ENCODE measurements around the gene DLGAP1.

GRCh38 chr18:3502650-3503049 lies 952.5 kb downstream of the DLGAP1 start:
- TF ChIP-seq ZNF274 (IDR thresholded peaks at IDR 0.05; ENCODE audit: low read depth, low read length) (no peak), YY1 (IDR thresholded peaks at IDR 0.05; ENCODE audit: insufficient read depth, insufficient read length) (no peak)
